HG03135 (cell line): Measurements from ENCODE around the gene CYP46A1.
A peak's percentile ranks its signal among the peaks of the same experiment; 100 is the strongest.

Experiments
- ATAC-seq: cut with Tn5 transposase; IDR thresholded peaks from one replicate; pipeline ENCODE4 v1.9.1; 2021; ENCODE audit warnings: mild to moderate bottlenecking, moderate library complexity; ENCODE audit not compliant: unreplicated experiment

CYP46A1 gene

DNA sequence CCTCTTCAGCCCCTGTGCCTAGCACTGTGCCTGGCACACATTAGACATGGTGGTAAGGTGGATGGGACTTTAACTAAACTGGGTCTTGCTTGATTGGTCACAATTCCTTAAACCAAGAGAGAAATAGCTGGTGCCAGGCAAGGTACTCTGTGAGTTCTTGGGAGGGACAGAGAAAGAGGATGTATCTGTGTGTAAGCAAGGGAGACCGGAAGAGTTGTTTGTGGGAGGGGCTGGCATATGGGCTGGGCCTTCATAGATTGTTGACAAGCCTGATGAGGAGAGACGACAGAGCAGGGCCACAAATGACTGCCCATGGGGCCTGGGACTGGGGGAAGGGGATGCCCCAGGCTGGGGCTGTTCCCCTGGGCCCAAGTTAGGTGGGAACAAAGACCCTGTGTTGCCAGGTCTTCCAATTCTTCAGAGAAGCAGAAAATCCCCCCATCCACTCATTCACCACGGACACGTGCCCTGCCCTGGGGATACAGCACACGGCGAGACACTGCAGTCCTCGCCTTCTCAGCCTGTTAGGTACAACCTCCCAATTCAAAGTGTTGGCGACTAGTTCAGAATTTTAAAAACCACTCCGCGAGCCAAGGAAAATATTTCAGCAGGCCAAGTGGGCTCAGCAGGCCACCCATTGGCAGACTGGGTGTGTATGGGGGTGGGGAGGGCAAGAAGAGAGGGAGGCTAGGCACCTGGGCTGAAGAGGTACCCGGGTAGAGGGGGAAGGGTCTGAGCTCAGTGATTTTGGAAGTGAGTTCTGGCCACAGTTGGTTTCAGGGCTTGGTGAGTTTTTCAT, 11.4 kb upstream of the CYP46A1 start:
- no peak for ATAC-seq

DNA sequence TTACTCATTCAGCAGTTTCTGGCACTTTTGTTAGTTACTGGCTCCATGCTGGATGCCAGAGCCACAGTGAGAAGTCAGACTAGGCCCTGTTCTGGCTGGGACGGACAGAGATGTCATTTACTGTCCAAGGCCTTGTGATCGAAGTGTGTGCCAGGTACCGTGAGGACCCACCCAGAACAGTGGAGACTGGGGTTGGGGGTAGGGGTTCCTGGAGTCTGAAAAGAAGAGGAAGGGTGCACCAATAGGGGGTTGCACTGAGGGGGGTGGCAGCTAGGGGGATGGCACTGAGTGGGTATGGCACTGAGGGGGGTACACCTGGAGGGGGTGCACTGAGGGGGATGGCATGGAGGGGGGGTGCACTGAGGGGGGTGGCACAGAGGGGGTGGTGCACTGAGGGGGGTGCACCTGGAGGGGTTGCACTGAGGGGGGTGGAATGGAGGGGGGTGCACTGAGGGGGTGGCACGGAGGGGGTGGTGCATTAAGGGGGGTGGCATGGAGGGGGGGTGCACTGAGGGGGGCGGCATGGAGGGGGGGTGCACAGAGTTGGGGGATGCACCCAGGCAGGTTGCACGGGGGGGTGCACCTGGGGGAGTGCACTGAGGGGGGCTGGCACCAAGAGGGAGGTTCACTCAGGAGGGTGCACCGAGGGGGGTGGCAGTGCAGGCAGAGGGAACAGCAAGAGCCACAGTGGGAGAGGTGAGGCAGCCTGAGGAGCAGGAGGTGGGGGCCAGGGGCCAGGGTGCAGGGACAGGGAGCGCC, 10.6 kb upstream of the CYP46A1 start:
- no peak for ATAC-seq

DNA sequence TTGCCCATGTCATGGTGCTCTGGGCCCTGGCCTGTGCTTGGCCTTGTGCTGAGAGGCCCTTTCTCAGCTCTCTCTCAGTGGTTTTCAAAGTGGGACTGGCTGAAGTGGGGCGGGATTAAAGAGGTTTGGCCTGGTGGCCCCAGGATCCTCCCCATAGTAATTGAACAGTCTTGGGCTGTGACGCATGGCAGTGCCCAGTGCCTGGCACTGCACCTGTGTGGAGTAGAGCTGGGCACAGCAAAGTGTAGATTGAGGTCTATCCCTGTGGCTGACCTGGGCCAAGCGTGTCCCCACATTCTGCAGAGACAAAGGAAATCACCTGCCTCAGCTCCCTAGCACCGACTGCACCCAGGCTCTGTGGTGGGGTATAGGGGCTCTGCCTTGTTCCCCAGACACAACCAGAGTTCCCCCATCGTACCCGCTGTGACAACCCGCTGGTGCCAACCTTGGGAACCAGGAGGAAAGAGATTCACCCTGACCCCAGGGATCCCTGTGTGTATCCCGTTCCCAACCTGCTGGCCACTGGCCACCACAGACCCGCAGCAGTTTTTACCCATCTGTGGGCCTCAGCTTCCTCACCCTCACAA, 9.9 kb upstream of the CYP46A1 start:
- no peak for ATAC-seq

DNA sequence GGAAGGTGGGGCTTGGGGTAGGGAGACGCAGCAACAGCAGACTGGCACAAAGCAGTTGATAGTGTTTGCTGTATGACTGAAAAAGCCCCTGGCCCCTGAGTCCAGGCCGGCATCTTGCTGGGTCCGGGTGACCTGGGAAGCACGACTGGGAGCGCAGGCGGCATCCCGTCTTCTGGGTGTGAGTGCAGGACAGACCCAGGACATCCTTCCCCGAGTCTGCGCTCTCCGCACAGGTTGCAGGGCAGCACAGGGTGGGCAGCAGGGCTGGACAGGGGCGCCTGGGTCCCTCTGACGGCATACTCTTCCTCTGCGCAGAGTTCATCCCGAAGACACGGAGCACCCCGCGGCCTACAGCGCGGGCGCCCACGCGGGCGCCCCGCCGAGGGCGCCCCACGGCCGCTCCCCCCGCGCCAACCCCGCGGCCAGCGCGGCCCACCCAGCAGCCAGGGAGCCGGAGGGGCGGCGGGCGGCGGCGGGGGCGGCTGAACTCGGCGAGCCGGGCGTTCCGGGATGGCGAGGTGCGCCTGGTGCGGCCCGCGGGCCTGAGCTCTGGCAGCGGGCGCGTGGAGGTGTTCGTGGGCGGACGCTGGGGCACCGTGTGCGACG, 9.2 kb upstream of the CYP46A1 start:
- no peak for ATAC-seq

DNA sequence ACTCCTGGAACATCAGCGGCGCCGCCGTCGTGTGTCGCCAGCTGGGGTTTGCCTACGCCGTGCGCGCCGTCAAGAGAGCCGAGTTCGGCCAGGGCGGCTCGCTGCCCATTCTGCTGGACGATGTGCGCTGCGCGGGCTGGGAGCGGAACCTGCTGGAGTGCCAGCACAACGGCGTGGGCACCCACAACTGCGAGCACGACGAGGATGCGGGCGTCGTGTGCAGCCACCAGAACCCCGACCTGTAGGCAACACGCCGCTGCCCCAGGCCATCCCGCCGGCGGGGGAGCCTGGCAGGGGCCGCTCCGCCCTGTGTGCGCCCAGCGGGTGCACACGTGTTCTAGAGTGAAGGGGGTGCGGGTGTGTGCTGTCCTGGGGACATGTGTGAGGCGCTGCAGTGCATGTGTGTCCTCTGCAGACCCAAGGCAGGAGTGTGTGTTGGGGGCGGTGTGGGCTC, 8.7 kb upstream of the CYP46A1 start:
- ATAC-seq, result no peak

DNA sequence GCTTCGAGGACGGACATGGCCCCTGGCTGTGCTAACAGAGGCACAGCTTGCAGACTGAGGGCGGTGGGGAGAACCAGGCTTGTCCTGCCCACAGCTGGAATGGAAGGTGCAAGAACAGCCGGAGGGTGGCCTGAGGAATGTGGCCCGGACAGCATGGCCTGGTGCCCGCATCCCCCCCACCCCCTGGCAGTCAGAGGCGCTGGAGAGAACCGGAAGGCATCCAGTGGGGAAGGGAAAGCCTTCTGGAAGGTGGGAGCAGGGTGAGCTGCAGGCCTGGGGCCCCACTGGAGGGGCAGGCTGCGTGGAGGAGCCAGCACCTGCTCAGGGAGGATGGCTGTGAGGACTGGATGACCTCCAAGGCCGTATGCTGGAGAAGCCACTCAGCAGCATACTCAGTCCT, 8.1 kb upstream of the CYP46A1 start:
- no peak for ATAC-seq

DNA sequence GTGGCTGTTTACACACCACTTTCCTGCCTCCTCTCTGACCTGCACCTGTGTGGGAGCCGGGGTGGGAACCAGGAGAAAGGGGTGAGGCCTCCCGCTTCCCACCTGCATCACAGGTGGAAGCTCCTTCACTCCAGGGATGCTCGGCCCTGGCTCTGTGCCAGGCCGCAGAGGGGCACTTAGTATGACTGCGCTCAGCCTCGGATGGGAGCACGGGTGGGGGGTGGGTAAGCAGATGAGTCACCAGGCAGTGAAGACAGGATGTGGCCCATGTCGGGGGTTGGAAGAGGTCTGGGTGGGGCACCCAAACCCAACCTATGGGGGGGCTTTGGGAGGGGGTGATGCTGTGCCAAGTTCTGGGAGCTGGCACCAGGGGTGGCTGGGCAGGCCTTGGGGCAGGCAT, 7.4 kb upstream of the CYP46A1 start:
- no peak for ATAC-seq

DNA sequence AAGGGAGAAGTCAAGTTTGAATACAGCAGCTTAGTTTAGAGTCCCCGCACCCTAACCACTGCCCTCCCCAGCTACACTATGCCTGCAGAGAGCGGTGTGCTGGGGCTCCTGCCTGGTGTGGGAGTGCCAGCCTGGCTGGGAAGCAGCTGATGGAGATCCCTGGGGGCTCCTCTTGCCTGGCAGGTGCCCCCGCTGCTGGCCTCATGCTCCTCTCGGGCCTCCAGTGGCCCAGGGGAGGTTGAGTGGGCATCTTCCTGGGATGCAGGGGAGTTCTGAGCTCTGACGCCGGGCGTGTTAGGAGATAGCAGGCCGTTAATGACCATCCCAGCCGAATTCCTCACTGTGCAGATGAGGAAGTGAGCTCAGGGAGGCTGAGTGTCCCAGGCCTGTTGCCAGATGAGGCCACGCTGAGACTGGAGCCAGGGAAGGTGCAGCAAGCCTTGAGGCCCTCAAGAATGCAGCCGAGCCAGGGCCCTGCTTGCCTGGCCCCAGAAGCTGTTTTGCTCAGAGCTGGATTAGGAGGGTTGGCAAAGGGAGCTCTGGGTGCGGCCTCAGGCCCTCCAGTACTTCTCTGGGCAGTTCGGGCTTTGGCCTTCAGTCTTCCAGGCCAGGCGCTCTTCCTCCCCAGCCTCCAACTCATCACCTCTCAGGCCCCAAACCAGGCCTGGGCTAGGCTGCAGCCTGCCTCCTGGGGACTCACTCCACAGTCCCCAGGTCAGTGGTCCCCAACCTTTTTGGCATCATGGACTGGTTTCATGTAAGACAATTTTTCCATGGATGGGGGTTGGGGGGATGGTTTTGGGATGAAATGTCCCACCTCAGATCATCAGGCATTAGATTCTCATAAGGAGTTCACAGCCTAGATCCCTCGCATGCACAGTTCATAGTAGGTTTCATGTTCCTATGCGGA, 6.6 kb upstream of the CYP46A1 start:
- ATAC-seq, result no peak

DNA sequence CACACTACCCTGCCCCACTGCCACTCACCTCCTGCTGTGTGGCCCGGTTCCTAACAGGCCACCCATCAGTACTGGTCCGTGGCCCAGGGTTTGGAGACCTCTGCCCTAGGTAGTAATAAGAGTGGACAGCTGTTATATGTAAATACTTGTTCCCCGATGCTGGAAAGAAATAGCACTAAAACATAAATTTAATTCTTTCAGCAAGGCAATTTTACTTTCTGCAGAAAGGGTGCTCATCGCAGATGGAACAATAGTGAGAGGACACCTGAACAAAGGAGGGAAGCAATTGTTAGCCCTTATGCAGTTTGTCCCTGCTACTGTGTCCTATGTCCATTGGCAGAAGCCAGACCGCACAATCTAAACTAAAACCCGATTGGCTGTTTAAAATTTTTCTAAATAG, 5.9 kb upstream of the CYP46A1 start:
- no peak for ATAC-seq

DNA sequence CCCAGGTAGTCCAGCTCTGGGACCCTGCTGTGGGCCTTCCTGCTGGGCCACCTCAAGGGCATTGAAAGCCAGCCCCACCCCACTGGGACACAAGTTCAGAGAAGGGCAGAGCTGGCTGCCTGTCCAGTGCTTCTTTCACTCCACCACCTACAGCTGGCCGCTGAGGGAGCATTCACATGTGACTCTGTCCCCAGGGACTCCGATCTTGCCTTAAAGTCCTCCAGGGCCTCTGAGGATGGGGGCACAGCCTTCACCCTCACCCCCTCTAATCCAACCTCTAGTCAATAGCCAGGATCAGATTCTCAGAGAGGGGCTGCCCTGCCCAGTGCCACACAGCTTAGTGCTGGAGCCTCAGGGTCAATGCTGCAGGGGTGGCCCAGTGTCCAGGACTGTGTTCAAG, 5.0 kb upstream of the CYP46A1 start:
- no peak for ATAC-seq

DNA sequence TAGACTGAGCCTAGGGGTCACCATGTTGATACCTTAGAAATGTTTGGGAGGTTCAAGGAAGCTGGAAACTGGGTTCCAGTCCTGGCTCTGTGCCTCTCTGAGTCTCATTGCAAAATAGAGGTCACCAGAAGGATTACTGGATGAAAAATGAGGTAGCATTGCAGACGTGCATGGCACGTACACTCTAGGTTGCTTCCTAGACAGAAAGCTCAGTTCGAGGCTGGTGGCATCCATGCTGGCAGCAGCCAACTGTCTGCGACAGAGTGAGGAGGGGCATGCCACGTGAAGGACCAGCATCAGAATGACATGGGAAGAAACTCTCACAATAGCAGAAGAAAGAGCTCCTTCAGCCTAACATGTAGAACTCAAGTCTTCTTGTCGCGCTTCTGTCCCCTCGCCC, 4.6 kb upstream of the CYP46A1 start:
- no peak for ATAC-seq

DNA sequence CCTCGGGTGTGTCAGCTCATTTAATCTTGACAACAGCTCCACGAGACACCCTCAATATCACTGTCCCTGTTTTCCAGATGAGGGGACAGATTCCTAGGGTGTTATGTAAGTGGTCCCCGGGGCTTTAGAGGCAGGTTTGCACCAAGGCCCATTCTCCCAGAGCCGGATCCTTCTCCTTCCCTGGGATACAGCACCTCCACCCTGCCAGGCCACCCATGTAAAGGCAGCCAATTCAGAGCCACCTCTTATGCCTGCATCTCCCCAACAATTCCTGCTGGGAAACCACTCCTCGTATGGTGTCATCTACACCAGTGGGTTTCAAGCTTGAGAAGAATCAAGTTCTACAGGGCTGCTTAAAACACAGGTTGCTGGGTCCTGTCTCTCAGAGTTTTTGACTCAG, 4.1 kb upstream of the CYP46A1 start:
- ATAC-seq, result no peak

DNA sequence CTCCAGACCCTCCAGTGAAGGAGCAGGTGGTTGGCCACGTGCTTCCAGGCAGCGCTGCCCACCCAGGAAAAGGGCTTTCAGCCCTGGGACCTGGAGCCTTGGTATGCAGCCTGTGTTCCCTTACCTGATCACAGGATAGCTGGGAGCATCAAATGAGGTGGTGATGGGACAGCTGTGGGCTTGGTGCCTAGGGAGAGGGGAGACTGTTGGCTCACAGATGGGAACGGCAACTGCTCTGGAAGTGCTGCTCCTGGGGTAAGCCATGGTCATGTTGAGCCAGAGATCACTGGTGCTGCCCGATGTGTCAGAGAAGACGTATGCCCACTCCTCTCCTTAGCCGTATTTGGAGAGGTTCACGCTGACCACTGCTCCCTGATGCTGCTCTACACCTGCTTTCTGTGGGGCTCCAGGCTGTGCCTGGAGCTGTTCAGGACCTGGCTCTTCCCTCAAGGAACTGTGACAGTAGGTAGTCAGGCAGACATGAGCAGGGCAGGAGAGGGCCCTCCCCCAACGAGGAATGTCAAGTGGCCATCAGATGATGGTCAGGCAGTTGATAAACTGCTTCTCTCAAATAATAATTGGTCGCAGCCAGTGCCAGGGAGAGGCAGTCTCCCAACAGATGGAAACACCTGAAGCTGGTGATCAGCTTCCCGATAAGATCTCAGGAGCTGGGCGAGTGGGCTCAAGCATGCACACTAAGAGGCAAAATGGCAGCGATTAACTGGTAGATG, 2.8 kb upstream of the CYP46A1 start:
- no peak for ATAC-seq

DNA sequence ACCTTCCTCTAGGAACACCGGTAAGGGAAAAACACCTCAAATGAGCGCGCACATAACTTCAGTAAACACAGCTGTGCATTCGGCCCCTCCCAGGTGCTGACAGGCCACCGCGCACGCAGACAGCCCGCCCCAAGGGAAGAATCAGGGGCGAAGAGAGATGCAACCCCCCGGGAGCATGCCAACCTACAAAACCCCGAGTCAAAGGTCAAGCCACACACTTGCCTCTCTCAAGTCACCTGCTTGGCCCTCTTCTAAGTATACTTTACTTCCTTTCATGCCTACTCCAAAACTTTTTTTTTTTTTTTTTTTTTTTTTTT, 2.3 kb upstream of the CYP46A1 start:
- no peak for ATAC-seq

DNA sequence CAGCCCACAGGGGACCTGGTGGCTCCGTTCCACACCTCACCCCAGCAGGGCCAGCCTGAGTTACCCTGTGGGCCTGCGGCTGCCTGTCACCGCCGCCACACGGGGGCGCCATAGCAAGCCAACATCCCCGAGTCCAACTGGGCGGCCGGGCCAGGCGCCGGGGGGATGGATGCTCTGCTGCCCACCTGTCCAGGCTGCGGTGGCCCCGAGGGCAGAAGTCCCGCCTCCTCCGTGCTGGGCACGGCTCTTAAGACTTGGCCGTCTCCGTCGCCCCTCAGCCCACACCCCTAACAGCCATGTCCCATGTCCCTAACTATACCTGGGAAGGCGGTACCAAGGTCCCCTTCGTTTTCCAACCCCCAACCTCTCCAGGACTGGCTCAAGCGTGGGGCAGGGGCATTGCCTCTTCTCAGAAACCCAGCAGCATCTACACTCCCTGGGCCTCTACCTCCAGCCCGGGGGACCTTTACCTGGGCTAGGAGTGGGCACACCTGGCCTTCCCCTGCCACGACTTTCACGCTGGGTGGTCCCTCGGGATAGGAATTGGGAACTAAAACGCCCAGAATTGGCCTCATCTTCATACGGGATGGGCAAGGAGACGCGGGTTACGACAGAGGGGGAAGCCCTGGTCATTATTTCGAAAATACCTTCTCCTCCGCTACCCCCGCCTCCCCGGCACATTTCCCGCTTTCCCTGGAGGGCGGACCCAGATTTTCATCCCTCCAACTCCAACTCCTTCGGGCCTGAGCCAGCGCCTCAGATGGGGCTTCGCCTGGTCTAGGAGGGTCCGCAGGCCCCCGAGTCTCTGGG, 1.1 kb upstream of the CYP46A1 start:
- ATAC-seq, result peak; percentile 33

DNA sequence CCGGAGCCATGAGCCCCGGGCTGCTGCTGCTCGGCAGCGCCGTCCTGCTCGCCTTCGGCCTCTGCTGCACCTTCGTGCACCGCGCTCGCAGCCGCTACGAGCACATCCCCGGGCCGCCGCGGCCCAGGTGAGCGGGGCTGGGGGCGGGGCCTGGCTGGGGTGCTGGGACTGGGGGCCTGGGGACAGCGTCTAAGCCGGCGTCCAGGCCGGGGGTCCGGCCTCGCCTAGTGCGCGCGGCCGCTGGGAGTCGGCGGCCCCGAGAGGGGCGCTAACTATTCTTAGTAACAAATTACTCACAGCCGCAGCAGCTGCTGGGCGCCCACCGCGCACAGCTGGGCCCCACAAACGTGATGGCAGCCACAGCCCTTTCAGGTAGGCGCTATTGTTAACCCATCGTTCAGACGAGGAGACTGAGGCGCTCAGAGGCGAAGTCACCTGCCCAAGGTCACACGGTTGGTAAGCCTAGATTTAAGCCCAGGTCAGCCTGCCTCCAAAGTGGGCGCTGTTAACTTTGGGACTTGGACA, 374 bp downstream of the CYP46A1 start:
- peak; percentile 34 for ATAC-seq

DNA sequence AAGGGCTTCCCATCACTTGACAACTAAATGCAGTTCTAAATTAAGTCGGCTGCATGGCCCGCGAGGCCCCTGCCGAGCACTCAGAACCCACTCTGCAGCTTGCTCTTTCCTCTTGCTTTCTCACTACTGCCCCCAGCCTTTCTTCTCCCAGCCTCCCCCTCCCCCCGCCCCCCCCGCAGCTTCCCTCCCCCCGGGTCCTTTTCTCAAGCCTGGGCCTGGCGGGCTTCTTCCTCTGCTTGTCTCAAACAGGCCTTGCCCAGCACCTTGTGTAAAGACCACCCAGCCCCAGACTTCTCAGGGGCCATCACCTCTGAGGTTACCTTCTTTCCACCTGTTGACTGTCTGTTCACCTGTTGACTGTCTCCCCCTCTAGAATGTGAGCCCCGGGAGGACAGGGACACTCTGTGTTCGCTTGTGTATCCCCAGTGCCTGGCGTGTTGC, 1.1 kb downstream of the CYP46A1 start:
- ATAC-seq, result no peak

DNA sequence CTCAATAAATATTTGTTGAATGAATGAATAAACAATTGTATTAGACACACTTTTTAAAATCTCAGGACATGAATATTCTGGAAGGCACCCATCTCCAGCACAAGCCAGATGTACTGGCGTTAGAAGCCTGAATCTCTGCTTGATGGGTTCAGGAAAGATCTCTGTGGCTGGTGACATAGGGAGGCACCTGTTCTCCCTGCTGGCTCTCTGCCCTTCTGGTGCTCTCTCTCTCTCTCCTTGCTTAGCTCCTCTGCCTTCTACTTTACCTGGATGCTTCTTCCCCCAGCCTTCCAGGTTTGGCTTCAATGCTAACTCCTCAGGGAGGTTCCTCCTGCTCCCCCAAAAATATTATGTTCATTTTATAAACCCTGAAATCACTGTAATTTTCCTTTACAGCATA, 1.5 kb downstream of the CYP46A1 start:
- no peak for ATAC-seq
